GM19468 (cell line): Measurements from ENCODE around the gene TTLL4.

ENCODE experiments used
- ATAC-seq: cut with Tn5 transposase; IDR thresholded peaks from one replicate; pipeline ENCODE4 v1.9.1; 2021; ENCODE audit warnings: mild to moderate bottlenecking, moderate library complexity, moderate number of reproducible peaks; ENCODE audit not compliant: unreplicated experiment; ENCODE audit errors: extremely low read depth

Gene TTLL4

GRCh38 chr2:218780046-218780445 lies 69.4 kb downstream of the TTLL4 start:
- ATAC-seq, result no peak

DNA sequence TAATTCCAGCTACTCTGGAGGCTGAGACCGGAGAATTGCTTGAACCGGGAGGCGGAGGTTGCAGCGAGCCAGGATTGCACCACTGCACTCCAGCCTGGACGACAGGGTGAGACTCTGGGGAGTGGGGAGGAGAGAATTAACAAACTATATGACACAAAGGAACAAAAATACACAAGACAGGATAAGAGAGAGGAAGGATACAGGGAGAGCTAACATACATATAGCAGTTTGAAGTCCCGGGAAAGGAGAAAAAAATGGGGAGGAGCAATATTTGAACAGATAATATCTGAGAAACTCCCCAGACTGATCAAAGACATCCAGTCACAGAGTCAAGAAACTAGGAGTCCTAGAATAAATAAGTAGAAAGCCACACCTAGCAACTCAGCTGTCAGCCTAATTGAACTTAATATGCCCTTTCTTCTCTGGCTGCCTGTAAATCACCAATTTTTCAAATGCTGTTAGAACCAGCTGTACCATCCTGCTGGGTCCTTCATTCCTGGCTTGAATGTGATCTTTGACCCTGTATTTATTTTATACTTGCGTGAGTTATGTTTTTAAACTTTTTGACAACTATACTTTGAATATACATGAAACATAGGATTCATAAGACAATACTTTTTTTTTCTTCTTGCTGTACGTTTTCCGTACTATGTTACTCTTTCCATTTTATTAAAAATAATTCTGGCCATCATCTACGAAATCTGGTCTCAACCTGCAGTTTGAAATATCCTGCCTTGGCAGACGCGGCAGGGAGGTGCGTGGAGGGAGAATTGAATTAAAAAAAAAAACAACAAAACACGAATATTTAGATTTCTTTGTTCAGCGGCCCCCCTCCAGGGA lies 70.4 kb downstream of the TTLL4 start:
- ATAC-seq, result no peak

DNA sequence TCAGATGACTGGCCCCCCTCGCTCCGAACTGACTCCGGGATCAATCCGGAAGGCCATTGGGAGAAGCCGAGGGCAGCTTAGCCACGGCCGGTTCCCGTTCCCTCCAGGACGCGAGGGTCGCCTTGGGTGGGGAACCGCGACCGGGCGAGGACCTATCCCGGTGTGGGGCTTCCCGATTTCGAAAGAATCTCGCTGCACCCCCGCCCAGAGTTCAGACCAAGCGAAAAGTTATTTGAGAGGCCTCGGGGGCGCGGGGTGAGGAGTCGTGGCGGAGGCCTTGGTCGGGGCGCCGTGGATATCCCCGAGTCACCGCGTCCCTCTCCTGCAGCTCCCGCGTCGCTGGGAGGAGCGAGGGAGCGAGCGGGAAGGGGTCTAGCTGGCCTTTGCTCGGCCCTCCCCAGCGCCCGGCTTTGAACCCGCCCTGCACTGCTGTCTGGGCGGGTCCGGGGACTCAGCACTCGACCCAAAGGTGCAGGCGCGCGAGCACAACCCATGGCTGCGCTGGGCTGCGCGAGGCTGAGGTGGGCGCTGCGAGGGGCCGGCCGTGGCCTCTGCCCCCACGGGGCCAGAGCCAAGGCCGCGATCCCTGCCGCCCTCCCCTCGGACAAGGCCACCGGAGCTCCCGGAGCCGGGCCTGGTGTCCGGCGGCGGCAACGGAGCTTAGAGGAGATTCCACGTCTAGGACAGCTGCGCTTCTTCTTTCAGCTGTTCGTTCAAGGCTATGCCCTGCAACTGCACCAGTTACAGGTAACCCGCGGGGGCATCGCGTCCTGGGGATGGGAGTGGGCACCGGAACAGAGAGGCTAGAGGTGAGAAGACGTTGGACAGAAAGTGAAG lies 71.3 kb downstream of the TTLL4 start, which contains the start of gene CYP27A1:
Gene CYP27A1, plus strand, starts transcription at position 457 of the 837 bp plus-strand sequence. Its CDS starts 36 bp downstream, at position 493.
- ATAC-seq, result no peak

DNA sequence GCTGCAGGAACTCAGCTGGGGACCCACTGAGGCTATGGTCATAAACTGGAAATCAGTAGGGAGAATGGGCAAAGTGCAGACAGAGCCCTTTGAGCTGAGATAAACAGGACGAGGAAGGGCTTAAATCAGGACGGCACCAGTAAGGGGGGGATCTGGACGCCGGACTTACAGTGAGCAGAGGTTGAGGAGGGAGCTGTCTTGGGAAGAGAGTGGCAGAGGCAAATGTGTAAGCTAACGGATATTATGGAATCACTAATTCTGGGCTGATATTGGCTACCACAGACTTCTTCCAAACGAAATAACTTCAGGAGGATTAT lies 71.9 kb downstream of the TTLL4 start:
- ATAC-seq, result no peak

DNA sequence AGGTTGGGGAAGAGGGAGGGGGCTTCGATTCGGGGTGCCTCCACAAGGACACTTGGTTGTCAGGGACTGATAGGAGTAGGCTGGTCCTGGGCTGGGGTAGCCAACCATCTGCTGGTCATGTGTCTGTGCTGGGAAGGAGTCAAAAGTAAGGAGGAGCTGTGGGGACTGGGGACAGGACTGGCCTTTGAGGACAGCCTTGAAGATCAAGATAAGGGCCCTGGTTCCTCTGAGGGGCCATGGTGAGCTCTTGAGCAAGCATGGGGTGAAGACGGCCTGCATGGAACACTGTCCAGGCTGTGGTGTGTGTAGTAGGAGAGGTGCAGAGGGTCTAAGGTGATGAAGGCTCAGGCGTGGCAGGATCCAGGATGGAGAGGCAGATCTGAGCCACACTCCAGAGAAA lies 73.1 kb downstream of the TTLL4 start:
- no peak for ATAC-seq

- no peak for ATAC-seq
Measured at GRCh38 chr2:218785103-218785502, 74.5 kb downstream of the TTLL4 start.

DNA sequence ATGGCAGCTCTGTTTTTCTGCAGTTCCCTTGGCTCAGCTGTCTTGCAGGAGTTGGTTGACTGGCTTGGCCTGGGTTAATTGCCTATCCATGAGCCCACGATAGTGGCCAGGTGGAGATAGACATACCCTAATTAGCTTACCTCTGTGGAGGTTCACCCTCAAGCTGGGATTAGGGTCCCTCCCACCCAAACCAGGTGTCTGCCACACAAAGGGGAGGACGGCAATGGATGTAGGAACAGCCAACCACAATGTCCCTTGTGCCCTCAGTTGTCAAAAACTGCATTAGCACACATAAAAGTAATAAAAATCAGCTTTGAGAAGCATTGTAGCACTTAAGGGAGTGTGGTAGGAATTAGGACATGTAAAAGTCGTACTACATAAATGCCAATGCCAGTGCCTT lies 75.5 kb downstream of the TTLL4 start:
- ATAC-seq, result no peak

- no peak for ATAC-seq
Measured at GRCh38 chr2:218788529-218789255, 78.1 kb downstream of the TTLL4 start.

GRCh38 chr2:218792433-218792832 lies 81.8 kb downstream of the TTLL4 start:
- ATAC-seq, result no peak

- ATAC-seq, result no peak
Measured at GRCh38 chr2:218796691-218797090, 86.1 kb downstream of the TTLL4 start.

DNA sequence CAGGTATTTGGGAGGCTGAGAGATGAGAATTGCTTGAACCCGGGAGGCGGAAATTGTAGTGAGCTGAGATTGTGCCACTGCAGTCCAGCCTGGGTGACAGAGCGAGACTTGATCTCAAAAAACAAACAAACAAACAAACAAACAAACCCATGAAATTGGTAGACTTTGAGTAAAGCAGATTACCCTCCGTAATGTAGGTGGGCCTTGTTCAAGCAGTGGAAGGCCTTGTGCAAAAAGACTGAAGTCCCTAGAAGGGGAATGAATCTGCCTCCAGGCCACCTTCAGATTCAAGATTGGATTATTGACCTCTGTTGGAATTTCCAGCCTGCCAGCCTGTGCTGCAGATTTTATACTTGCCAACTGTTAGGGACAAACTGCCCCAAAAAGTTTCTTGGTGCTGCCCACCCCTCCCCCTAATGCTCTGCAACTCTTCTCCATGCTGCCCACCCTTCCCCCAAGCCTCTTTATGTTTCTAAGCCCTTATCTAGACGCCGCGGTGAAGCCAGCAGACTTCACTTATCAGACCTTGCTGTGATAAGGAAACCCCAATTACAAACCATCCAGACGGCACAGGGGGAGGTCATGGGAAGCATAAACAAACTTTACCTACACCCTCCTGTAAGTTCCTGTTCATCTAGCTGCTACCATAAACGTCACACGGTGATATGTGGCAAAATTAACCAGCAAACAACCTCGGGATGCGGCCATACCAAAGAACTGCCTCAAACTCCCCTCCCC lies 88.3 kb downstream of the TTLL4 start:
- ATAC-seq, result no peak

DNA sequence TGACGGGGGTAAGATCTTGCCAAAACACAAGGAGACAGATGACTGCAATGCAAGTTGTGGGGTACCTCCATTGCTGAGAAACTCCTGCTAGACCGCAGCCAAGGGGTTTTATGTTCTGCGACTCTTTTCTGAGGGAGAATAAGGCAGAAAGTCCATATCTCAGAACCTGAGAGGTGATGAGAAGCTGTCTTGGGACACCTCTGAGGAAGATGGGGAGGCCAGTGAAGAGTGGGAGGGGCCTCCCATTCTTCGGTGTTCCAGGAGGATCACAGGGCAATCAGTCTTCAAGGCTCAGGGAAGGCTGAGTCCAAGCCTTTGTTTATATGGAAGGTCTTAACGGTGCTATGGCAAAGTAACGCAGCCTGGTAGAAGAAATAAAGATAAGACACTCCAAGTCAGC lies 89.4 kb downstream of the TTLL4 start:
- ATAC-seq, result no peak

- no peak for ATAC-seq
Measured at GRCh38 chr2:218802386-218802994, 91.9 kb downstream of the TTLL4 start.

GRCh38 chr2:218804817-218805216 lies 94.2 kb downstream of the TTLL4 start:
- no peak for ATAC-seq
